Superior temporal gyrus (tissue), 1 donor: ENCODE results near the gene HEBP1.
A peak's percentile ranks its signal among the peaks of the same experiment; 100 is the strongest.

Source experiments
- DNase-seq: peaks from one replicate; pipeline ENCODE4 v3.0.0-alpha.2; 2016; ENCODE audit errors: extremely low spot score

Gene HEBP1

GRCh38 chr12:12990700-12991468 is 9.2 kb downstream of the HEBP1 start:
- DNase-seq = no peak

DNA sequence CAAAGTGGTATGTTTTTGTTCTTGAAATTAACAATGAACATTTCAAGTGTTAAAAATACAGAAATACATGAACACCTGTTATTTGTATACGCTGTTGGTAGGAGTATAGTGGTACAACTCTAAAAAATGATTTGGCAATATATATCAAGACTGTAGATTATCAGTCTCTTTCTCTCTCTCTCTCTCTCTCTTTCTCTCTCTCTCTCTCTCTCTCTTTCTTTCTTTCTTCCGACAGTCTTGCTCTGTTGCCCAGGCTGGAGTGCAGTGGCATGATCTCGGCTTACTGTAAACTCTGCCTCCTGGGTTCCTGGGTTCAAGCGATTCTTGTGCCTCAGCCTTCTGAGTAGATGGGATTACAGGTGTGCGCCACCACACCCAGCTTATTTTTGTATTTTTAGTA is 12.6 kb downstream of the HEBP1 start:
- DNase-seq = no peak

DNA sequence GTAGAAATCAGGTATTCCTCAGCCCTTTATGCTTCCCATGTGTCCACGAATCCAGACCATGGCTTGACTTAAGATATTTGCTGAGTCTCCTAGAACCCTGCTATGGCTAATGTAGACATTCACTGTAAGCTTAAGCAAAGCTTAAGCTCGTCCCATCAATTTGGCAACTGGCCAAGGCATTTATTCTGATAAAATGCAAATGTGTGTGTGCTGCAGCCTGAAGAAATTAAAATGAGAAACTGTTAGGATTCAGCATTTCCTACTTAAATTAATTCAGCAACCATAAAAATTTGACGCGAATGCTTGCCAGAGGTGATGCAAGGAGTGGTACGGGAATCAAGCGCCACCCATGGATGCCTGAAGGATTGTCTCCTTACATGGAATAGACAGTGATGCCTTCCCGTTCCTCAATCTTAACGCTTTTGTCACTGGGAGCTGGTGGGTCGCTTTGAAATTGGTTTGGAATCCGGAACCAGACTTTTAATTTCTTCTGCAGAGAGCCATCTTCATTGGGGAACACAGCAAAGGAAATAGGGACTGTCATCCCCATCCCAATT is 13.2 kb downstream of the HEBP1 start:
- DNase-seq = no peak

GRCh38 chr12:12985817-12986408 is 14.2 kb downstream of the HEBP1 start:
- no peak for DNase-seq

DNA sequence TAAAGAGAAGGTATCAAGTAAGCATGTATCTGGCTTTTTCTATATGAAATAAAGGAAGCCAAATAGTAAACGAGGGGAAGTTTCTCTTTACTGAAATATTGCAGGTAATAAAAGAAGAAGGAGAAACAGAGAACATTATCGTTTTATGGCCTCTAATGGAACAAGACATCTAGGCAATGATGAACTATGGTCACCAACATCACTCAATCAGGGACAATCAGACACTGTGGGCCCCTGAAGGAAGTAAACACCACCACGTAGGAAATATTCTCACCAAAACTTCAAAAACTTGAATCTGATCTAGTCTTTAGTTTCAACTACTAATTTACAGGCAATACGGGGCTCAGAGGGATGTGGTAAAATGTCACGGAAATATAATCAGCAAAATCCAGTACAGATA is 15.9 kb downstream of the HEBP1 start:
- no peak for DNase-seq

- peak; percentile 94 for DNase-seq
Measured at GRCh38 chr12:12983420-12984035, 16.5 kb downstream of the HEBP1 start.

DNA sequence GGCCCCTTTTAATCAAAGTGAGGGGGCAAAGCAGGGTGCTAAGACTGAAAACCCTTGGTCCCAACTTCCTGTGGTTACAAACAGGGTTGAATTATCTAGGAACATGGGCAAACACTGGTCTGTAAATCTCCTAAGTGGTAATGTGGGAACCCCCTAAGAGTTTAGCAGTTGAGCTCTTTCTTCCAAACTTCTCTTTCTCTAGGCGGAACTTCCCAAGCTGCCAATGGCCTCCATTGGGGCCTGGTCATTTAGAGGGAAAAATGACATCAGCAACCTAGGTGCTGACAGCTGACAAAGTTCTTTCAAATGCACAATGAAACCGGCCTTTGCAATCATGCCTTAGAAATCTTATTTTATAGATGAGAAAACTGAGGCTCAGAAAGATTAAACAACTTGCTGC is 17.7 kb downstream of the HEBP1 start:
- DNase-seq = no peak

- no peak for DNase-seq
Measured at GRCh38 chr12:12979731-12980259, 20.3 kb downstream of the HEBP1 start.

- no peak for DNase-seq
Measured at GRCh38 chr12:12979126-12979525, 20.9 kb downstream of the HEBP1 start.

- no peak for DNase-seq
Measured at GRCh38 chr12:12977231-12977630, 22.8 kb downstream of the HEBP1 start.

DNA sequence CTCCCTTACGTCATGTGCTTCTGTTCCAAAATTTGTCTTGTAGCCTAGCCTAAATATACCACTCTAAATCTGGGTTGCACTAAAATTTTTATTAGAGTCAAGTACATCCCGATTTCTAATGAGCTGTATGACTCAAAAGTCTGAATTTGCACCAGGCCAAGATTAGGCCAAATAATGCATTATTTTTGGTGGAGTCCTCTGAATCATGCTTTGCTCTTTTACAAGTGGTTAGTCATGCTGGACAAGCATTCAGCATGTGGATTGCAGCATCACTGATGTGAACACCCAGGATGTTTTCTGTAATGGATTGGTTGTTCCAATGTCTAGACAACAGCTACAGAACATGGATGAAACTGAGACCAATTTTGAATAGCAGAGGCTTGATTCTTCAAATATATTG is 23.7 kb downstream of the HEBP1 start:
- DNase-seq = peak; percentile 72

DNA sequence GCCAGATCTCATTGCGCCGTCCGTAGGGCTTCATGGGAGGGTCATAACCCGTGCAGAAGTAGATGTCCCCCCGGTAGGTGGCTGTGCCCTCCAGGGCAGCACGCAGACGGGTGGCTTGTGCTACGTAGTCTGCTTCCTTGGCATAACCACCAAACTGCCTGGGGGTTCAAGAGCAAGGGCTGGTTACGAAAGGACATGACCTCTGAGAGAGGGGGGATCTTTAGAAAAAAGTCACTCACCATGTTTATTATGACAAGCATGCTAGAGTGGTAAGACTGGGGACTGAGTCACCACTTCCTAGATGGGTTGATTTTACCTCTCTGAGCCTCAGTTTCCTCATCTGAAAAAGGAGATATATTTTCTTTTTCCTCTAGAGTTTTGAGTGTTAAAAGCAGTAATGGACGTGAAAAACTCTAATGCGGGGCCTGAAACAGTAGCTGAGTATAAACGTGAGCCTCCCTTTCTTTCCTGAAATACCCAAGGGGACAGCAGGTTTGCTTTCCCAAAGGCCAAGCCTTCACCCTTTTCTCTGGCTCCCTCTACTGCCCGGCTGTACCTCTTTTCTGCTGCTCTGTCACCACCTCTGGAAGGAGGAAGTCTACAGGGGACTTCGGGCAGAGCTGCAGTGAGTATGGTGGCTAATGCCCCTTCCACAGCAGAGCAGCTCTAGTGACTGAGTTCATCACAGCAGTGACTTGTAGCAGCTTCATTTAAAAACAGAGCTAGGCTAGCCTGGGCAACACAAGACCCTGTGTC is 24.6 kb downstream of the HEBP1 start:
- DNase-seq = peak; percentile 84

- no peak for DNase-seq
Measured at GRCh38 chr12:12974211-12974610, 25.9 kb downstream of the HEBP1 start.

GRCh38 chr12:12973019-12973418 is 27.0 kb downstream of the HEBP1 start:
- DNase-seq = no peak

- DNase-seq = no peak
Measured at GRCh38 chr12:12965836-12966235, 34.2 kb downstream of the HEBP1 start.

DNA sequence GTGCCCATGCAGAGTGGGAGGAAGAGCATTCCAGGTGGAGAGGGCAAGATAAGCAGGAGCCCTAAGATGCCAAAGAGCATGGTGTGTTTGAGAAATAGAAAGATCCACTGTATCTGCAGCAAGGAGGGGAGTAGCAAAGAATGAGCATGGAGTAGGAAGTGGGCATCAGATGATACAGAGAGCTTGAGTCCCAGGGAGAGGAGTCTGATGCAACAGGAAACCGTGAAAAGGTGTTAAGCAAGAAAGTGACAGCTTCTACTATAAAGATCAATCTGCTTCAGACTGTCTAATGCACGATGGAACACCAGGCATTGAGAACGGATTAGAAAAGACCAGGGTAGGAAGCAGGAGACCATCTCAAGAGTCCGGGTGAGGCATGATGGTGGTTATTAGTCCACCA is 35.8 kb downstream of the HEBP1 start:
- no peak for DNase-seq

DNA sequence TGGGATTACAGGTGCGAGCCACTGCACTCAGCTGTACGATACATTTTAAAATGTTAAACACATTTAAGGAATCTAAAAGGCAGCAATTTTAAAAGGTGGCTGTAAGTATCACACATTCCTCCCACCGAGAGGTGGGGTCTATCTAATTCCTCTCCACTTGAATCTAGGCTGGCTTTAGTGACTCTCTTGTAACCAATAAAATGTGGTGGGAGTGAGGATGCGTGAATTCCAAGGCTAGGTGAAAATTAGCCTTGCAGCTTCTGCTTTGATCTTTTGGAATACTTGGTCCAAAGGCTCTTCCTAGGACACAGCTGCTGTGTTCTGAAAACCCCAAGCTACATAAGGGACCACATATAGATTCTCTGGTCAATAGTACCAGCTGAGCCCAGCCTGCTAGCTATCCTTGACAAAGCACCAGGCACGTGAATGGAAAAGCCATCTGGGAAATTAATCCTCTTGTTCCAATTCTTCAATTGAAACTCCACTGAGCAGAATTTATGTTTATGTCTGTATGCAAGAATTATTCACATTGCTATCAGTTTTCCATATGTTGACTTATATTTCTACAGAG is 39.3 kb downstream of the HEBP1 start:
- DNase-seq = no peak

- DNase-seq = no peak
Measured at GRCh38 chr12:12958886-12959285, 41.2 kb downstream of the HEBP1 start.

GRCh38 chr12:12954878-12955625 is 45.0 kb downstream of the HEBP1 start:
- DNase-seq = no peak

GRCh38 chr12:12954356-12954755 is 45.7 kb downstream of the HEBP1 start:
- DNase-seq = no peak

DNA sequence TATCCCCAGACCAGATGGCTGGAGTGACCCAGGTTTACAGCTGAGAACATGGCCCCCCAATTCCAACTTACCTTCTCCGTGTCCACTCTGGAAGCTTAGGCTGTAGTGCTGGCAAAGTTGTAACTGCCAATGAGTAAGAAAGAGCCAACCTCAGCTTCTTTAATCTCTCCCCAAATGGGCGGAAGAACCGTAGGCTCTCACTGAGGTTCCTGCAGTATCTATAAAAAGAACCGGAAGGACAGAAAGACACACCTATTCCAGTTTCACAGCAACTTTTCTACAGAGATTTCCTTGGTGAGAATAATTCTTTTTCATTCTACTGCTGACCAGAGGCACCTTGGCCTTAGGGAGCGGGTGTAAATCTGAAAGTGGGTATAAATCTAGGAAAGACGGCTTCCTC is 48.0 kb downstream of the HEBP1 start, which contains the start of gene GPRC5D:
GPRC5D (minus strand) TSS at position 135 of the 400 bp plus-strand sequence. CDS start 1,786 bp downstream, outside the sequence.
- no peak for DNase-seq
